KBM-7 (cell line): ENCODE data around the gene ZNF141.
"Not testable (repeated sequence)": the region's sequence is repeated elsewhere in the genome, so short reads cannot be mapped to it uniquely, and the experiment has no call there.

ENCODE experiments used
- DNase-seq: peaks from one replicate; pipeline ENCODE4 v3.0.0-alpha.2; 2015
- in situ Hi-C: fragments of 300-500 bp; cut with MboI; formaldehyde crosslinking; loops from 2 replicates; pipeline ENCODE4 v1.14.3; 2020; ENCODE audit warnings: low sequenced_read_pairs, low pct_unique_long_range_greater_than_20kb, mixed read lengths

ZNF141 gene

DNA sequence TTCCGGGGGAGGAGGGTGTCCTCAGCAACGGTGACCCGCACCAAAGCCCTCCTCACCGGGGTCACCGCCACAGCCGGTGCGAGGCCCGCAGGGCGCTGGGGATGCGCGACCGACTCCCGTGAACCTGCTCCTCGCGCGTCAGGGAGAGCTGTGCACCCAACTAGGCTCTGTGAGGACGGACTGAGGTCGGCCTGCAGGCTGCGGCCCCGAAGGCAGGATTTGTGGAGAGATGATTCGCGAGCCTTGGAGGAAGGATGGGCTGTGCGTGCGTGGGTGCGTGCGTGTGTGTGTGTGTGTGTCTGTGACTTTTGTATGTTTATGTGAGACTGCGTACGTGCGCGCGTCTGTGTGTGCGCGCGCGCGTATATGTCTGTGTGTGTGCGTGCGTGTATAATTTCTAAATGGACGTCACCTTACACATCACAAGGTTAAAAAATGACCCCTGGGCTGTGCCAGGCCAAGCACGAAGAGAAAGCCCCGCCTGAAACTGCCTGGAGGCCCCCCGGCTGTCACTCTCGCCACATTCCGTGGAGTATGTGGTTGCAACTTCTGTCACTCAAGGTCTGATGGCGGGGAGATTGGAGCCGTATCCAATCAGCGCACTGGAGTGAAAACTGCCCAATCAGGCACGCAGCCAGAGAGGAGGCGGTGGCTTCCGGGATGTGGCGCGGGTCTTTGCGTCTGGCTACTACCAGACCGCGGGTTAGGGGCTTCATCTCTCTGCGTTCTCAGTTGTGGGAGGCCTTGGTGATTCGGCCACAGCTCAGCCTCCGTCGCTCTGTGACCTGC, at the start of gene ZNF141:
ZNF141 (plus strand) TSS at position 672 of the 789 bp plus-strand sequence. CDS start 170 bp downstream, outside the sequence.
- DNase-seq: no peak
- in situ Hi-C loops: no loop called here

DNA sequence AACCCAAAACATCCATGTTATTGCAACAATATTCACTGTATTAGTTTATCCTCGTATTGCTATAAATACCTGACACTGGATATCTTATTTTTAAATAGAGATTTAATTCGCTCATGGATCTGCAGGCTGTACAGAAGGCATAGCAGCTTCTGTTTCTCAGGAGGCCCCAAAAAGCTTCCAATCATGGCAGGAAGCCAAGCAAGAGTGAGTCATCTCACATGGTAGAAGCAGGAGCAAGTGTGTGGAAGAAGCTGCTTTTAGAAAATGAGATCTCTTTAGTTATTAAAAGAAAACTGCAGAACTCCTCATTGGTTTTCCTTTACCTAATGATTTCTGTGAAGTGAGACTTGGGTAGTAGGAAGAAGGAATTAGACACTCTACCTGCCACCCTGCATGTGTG, 48.7 kb upstream of the ZNF141 start:
- no peak for DNase-seq
- in situ Hi-C loops: no loop called here

DNA sequence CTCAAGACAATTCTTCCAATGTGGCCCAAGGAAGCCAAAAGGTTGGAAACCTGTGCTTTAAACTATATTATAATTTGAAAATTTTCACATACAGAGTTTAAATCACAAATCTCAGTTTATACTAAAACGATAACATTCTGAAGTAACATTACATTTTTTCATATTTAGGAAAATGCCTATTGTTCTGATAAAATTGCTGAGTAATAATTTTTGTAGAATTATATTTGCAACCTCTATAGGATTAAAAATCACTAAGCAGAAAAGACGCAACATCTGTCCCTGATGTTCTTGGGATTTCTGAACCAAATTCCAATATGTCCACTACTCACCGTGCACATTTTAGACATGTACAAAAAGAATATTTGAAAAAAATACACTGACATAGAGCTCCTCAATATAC, 42.9 kb upstream of the ZNF141 start:
- in situ Hi-C loops: no loop called here
- no peak for DNase-seq

DNA sequence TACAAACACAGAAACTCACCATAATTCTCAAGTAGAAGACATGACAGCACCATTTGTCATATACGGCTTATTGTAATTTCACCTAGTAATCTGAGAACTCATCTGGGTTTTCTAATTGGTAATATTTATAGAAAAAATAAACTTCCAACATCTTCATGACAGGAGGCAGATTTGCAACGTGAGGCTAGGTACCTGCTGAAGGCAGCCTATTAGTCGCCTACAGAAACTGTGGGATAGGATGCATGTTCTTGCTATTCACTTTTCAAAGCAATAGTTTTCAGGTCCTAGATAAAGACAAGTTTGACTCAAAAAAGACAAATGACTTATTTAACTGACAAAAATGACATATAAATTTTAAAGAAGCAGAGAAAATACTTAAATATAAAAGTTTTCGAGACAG, 35.2 kb upstream of the ZNF141 start:
- DNase-seq: no peak
- in situ Hi-C loops: no loop called here

DNA sequence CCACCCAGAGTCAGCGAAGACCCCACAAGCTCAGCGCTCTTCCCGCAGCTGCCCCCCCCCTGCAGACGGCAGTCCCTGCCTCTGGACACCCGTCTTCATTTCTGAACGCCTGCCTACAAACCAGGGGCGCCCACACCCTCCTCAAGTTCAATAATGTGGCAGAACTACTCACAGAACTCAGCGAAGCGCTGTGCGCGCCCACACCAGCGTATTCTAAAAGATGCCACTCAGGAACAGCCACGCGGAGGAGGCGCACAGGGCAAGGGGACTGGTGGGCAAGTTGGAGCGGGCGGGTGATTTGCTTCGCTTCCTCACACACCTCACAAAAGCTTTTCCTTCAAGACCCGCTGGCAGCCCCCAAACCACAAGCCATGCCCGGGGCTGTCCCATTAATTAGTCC, 33.1 kb upstream of the ZNF141 start:
- DNase-seq, in situ Hi-C loops: not testable (repeated sequence)

DNA sequence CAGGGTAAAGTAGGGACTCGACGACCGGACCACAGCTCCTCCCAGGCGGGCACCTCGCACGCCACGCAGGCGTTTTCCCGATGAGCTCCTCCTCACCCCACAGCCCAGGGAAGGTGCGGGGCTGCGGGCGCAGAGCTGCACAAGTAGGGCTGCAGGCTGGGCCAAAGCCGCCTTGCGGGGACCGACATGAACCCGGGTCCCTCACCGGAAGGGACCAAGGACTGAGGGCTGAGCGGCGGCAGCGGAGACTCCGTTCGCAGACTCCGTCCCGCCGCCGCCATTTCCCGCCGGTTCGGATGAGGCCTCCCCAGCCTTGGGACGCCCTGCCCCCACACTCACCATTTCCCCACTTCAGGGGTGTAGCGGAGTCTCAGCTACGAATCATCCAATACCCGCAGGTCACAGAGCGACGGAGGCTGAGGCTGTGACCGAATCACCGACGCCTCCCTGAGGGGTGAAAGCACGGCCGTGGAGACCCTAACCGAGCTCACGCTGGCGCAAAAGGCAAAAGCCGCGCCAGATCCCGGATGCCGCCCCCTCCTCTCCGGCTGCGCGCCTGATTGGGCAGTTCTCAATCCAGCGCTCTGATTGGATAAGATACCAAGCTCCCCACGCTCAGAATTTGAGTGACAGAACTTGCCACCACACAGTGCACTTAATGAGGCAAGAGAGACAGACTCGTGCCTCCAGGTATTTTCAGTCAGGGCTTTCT, 32.5 kb upstream of the ZNF141 start, which contains the start of gene ZNF732:
ZNF732 (minus strand) TSS at position 506 of the 712 bp plus-strand sequence; CDS start at position 342, 164 bp downstream.
- in situ Hi-C loops: no loop called here
- no peak for DNase-seq

DNA sequence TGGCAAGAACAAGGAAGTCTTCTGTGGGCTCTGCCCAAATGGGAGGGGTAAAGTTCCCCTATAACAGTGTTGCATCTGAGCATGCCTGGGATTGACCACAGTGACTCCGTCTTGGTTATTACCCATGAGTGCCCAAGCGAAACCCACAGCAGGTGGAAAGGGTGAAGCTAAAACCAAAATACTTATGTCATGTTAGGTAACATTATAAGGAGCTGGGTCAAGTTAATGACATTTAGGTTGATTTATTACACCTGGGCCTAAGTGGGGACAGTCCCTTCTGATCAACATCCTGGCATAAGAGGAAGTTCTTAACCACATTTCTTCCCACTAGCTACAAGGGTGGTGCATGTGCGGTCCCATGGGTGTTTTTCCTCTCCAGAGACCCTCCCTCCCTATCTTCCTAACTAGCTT, 31.1 kb upstream of the ZNF141 start:
- in situ Hi-C loops: no loop called here
- peak; percentile 93 for DNase-seq

DNA sequence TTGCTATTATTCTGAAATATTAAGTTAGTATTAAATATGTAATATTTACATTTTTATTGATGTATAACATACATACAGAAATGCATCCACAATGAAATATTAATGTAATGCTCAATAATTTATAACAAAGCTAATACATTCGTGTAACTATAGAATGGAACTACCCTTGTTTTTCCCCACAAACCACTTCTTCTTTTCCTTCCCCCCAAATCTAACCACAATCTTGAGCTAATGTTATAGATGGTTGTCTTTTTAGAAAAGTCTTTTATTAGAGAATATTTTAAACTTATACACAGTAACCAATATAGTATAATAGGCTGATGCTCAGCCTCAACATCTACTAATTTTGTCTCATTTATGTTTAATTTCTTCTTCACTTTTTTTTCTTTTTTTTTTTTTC, 27.8 kb upstream of the ZNF141 start:
- in situ Hi-C loops: no loop called here
- no peak for DNase-seq

DNA sequence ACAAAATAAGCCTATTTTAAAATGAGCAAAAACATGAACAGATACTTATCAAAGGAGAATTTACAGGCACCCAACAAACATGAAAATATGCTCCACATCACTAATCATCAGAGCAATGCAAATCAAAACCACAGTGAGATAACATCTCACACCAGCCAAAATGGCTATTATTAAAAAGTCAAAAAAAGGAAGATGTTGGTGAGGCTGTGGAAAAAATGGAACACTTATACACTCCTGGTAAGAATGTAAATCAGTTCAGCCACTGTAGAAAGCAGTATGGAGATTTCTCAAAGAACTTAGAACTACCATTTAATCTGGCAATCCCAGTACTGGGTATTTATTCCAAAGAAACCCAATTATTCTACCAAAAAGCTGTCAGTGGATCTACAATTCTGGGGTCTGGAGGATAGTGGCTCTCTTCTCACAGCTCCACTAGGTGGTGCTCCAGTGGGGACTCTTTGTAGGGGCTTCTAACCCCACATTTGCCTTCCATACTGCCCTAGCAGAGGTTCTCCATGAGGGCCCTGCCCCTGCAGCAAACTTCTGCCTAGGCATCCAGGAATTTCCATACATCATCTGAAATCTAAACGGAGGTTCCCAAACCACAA, 23.2 kb upstream of the ZNF141 start:
- DNase-seq: no peak
- in situ Hi-C loops: no loop called here

DNA sequence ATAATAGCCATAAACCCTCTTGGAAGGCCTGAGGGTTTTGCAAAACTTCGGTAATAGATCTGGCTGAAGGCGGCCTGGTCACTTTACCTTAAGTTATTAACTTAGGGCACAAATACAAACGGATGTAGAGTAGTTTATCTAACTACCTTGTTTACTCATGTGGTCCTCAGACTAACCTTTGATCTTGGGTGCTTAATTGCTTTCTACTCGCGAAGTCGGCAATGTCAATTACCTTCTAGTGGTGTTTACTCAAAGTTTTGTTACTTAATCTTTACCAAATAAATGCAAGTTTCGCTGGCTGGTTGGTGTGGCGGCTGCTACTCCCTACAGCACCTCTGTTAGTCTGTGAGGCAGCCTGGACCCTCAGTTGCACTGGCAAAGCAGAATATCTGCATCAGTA, 8.9 kb upstream of the ZNF141 start:
- DNase-seq: no peak
- in situ Hi-C loops: no loop called here

DNA sequence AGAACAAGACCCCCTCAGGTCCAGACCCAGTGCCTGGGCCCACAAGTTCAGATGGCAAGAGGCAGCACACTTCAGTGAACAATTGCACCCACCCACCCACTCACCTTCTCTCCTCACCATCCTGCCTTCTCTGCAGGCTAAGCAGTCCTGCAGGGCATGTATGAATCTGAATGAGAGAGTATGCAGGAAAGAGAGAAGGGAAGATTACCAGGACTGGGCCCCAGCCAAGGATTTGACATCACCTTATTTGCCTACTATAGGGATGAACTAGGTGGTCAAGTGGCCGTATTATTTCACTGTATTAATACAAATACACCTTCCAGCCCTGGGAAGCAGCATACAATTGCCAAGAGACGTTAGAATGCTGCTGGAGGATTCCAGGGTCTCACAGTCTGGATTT, 2.1 kb upstream of the ZNF141 start:
- no peak for DNase-seq
- in situ Hi-C loops: no loop called here

DNA sequence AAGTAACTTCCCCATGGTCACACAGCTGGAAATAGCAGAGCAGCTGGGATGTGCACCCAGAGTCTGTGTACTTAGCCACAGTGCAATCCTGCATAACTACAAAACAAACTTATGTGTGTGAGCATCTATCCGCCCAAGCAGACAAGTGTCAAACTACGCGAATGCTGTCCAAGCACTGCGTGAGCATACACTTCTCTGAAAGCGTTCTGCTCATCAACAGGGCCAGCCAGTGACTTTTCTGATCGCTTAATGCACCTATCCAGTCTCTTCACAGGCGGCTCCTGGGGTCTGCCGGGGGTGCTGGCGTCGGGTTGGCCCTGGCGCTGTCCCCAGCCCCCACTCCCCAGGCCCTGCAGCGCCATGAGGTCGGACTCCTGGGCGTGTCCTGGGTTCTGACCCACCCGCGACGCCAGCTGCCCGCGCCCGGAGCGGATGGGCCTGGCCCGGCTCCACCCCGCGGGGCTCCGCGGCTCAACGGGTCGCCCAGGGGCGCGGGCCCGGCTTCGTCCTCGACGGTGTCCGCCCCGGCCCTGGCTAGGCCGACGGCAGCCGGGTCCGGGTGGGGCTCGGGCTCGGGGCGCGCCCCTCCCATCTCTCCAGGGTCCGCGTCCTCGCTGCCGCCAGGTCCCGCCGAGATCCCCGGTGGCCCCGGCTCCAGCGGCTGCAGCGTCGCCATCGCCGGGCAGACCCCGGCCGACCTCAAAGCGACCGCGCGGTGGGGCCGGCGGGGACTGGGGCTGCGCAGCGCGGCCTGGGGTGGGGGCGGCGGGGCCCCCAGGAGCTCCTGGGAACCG, 1.3 kb upstream of the ZNF141 start:
- in situ Hi-C loops: no loop called here
- no peak for DNase-seq

DNA sequence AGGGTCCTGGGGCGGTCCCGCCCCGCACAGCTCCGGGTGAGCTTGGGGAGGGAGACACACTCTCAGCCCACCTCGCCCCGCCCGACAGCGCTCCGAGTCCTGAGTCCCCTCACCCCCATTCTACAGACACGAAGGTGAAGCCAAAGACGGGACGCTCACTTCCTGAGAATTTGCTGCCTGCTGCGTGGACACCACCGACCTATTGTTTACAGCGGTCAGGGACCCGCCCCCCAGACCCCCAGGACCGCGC, 796 bp upstream of the ZNF141 start:
- in situ Hi-C loops: no loop called here
- no peak for DNase-seq

DNA sequence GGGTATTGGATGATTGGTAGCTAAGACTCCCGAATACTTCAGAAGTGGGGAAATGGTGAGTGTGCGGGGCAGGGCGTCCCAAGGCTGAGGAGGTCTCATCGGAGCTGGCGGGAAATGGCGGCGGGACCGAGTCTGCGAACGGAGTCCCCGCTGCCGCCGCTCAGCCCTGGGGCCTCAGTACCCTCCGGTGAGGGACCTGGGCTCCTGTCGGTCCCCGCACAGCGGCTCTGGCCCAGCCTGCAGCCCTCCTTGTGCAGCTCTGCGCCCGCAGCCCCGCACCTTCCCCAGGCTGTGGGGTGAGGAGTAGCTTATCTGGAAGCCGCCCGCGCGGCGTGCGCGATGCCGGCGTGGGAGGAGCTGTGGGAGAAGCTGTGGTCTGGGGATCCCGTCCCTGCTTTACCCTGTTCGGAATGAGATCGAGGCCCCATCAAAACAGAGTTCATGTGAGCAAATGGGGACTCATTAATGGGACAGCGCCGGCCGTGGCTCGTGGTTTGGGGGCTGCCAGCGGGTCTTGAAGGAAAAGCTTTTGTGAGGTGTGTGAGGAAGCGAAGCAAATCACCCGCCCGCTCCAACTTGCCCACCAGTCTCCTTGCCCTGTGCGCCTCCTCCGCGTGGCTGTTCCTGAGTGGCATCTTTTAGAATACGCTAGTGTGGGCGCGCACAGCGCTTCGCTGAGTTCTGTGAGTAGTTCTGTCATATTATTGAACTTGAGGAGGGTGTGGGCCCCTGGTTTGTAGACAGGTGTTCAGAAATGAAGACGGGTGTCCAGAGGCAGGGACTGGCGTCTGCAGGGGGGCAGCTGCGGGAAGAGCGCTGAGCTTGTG, 531 bp downstream of the ZNF141 start:
- no peak for DNase-seq
- in situ Hi-C loops: no loop called here

DNA sequence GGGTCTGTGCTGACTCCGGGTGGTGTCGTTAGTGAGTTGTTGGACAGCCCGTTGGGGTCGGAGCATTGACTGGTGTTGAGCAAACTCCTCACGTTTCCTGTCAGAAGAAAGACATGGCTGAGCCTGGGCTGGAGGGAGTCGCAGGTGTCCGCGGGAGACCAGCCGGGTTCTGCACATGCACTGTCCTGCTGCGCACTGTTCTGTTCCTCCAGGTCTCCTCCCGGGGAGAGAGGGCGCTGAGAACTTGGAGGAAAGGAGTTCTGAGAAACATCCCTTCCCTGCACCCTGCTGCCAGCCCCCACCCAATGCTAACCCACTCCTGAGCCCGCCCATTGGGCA, 1.1 kb downstream of the ZNF141 start:
- in situ Hi-C loops: no loop called here
- no peak for DNase-seq

DNA sequence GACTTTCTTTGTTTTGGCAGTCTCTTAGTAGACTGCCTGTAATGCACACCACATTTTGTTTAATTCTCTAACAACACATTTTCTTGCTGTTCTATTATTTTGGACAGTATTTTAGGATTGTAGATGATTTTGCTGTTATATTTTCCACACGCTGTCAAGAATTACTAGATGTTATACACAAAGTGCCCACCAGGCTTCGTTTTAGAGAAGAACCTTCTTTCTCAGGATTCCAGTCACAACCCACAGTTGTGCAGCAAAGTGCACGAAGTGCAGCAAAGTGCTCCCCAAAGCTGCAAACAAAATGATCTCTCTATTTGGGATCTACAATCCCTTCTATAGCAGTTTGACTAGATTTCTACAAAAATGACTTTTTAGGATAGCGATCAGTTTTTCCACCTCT, 2.4 kb downstream of the ZNF141 start:
- in situ Hi-C loops: no loop called here
- no peak for DNase-seq

DNA sequence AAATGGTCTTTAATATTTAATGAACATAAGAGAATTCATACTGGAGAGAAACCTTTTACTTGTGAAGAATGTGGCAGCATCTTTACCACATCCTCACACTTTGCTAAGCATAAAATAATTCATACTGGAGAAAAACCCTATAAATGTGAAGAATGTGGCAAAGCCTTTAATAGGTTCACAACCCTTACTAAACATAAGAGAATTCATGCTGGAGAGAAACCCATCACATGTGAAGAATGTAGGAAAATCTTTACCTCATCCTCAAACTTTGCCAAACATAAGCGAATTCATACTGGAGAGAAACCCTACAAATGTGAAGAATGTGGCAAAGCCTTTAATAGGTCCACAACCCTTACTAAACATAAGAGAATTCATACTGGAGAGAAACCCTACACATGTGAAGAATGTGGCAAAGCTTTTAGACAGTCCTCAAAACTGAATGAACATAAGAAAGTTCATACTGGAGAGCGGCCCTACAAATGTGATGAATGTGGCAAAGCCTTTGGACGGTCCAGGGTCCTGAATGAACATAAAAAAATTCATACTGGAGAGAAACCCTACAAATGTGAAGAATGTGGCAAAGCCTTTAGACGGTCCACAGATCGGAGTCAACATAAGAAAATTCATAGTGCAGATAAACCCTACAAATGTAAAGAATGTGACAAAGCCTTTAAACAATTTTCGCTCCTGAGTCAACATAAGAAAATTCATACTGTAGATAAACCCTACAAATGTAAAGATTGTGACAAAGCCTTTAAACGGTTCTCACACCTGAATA, 35.6 kb downstream of the ZNF141 start:
- in situ Hi-C loops: no loop called here
- DNase-seq: no peak
